Suppressor macrophage treated with lipopolysaccharide for 1 hour (primary cell): ENCODE measurements around the gene GRB10.

Experiments
- DNase-seq, 3 donors: peaks; one replicate each; pipeline ENCODE4 v3.0.0-alpha.2; 2020 to 2022

Gene GRB10

DNA sequence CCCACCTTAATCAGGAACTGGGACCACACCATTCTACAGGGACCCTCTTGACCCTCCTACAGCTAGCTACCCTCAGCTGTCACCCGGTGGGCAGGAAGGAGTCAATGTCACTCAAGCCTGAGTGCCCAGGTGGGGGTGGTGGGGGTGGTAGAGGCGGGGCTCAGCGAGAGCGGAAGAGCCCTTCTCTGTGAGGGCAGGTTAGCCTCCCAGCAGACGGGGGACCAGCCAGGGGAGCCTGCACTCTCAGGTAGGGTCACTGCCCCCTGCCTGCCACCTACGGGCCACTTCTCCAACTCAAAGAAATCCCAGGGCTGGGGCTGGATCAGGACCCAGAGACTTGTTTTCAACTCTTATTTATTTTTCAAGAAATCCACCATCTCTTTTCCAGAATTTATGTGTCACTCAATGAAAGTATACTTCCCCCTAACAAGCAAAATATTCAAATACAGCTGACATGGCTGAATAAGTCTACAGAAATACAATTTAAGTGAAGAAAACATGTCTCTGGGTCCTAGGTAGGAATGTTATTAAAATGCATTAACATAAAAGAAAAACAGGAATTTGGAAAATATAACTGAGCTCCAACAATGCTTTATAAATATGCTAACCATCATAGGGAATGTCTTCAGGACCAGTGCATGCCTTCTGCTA is 154.1 kb downstream of the GRB10 start:
- DNase-seq, result no peak

DNA sequence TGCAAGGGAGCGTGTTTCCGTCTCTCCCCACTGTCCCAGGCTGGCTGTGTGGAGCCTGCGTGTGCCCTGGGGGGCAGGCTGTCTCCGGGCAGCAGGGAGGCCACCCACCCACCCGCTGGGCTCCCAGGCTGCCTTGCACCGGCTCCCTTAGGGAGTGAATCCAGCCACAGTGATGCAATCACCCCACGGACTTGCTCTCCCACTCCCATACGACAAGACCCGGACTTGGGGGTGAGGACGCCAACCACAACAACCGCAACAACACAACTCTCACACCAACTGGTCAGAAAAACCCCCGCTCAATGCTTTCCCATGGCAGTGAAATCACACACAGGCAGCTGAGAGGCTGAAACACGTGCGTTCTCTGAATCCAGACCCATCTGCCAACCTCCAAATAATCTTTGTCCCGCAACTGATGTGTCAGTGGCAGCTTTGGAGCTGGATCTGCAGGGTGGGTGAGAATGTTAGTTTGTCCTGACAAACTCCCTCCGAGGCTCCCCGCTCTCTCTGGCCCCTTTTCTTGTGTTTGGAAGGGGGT is 154.8 kb downstream of the GRB10 start:
- no peak for DNase-seq

DNA sequence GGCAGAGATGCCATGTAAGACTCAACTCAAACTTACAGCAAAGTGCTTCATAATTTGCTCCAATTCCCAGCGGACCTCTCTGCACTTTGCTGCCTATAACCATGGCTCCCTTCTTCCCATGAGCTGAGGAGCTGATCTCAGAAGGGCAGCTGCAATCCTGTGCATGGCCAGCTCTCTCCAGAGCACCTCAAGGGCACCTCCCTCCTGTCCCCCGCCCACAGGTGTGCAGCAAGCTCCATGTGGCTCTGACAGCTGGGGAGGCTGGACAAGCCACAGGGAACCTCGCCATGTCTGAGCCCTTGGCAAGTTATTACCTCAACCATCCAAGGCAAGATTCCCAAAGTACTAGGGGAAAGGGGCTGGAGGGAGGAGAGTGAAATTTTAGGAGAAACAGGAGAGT is 156.4 kb downstream of the GRB10 start:
- DNase-seq, result no peak

DNA sequence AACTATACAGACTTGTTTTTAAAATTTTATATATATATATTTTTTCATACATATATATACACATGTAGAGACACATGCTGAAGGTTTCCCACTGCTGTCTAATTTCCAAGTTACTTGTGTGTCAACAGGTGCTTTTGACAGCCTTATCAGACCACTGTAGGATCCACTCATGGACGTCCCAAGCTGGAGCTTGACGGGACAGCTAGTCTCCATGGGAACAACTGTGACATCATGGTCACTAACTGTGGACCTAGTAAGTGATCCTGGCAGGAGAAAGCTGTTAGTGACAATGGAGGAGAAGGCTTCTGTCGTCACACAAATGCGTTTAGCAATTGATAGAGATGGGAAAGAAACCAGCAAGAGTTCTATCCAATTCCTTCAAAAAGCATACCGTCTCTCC is 157.3 kb downstream of the GRB10 start:
- no peak for DNase-seq

DNA sequence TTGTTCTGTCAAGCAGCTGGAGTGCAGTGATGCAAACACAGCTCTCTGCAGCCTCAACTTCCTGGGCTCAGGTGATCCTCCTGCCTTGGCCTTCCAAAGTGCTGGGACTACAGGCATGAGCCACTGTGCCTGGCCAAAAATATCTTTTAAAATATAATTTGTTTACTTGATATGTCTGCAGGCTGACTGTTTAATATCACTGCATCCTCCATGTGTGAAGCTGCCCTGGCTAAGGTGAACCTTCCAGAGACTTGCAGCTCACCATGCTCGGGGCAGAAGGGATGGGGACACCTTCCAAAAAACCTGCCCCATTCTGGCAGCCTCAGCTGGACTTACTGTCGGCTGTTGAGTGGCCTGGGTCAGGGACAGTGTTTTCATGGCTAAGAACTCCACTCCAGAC is 159.9 kb downstream of the GRB10 start:
- DNase-seq, result no peak

DNA sequence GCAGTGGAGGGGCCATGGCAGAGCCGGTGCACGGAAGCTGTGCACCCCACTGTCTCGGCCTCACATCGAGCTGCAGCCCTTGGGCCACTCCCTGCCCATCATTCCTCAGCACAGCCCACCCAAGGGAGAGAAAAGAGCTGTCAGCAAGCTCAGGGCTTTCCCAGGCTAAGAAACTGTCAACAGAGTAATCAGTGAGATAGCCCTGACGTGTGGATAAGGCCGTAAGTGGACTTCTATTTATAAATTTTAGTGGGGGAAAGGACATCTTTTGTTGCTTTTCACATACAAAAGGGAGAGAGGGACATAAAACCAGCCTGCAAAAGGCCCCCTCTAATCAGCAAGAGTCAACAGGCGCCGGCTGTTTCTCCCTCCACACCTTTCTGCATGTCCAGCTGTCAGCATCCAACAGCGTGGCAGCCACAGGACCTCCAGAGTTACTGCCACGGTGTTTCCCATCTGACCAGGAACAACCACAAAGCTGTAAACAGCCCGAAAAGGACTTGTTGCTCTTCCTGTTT is 160.7 kb downstream of the GRB10 start:
- DNase-seq, result no peak

DNA sequence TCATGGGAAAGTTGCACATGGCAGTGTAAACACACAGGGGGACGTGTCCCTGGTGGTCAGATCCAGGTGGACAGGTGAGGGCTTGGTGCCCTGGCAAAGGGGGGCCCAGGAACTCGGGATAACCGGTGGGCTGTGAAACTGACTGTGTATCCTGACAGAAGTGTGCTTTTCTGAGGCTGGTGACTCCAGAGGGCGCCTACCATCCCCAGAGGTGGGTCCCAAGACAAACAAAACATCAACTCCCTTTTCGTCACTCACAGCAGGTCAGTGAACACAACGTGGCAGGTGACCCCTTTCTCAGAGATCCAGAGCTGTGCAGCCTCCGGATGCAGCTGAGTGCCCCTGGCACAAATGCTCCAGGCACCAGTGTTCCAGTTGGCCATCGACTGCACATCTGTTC is 161.5 kb downstream of the GRB10 start:
- DNase-seq, result no peak

DNA sequence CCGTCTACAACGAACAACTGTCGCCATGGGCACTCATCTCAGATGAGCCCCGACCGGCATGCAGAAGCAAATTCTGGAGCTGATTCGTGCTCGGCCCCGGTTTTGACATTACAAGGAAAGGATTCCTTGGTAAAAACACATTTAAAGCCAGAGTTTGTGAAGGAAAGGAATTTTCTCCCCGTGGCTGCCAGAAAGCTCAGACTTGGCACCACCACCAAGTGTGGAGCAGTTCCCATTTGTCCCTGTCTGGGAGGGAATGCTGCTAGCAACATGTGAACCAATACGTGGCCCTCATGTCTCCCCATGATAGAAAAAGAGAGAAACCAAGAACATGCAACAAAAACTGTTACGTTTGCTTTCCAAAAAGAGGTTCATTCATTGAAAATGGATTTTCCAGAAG is 162.3 kb downstream of the GRB10 start:
- DNase-seq, result no peak

DNA sequence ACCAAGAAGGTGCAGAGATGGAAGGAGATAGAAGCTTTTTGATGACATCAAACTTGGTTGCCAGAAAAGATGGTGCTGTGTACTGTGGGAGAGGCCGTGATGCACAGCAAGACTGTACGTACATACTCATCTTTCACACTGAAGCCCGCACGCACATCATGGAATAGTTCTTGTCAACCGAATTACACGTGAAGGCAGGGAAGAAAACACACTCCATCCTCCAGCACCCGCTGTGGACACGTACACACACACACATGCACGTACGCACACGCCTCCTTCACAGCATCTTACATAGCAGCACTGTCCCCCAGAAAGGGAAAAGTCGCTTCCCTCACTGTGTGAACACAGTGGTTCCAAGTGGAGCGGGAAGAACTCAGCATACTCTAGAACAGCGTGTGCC is 163.0 kb downstream of the GRB10 start:
- no peak for DNase-seq

DNA sequence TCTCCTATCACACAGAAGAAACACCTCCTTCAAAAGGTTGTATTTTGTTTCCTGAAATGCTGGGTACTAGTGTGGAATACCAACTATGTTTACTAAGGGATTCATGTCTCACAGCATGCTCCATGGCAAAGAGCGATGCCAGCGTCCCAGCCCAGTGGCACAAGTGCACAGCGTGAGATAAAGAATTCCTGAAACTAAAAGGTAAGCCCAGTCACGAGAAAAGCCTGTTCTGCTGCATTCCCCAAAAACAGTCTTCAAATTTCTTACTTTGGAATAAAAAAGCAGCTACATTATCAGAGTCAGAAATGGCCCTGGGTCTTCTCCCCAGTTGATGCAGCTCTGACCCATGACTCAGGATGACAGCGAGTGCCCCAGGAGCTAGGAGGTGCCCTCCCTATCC is 164.4 kb downstream of the GRB10 start:
- DNase-seq, result no peak

DNA sequence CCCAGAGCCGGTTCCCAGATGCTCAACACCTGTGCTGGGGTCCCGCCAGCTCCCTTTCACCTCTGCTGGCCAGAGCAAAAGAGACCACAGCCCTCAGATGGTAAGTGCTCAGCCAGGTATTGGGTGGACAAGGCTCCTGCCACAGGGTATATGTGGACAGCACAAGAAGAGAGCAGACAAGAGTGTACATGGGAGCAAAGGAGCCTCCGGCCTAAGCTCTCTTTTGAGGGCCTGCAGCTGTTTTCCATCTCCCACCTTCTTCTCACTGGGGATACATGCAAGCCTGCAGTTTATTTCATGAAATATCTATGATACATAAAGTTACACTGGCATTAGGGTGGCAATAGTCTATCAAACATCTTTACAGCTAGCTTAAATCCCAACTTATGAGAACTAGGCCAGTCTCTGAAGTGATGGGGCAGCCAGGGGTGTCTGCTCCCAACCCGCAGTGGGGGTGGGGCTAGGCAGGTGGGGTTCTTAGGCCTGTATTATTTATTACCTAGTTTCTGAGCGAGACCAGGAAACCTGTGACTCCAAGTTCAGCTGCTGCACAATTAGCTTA is 167.1 kb downstream of the GRB10 start:
- no peak for DNase-seq

DNA sequence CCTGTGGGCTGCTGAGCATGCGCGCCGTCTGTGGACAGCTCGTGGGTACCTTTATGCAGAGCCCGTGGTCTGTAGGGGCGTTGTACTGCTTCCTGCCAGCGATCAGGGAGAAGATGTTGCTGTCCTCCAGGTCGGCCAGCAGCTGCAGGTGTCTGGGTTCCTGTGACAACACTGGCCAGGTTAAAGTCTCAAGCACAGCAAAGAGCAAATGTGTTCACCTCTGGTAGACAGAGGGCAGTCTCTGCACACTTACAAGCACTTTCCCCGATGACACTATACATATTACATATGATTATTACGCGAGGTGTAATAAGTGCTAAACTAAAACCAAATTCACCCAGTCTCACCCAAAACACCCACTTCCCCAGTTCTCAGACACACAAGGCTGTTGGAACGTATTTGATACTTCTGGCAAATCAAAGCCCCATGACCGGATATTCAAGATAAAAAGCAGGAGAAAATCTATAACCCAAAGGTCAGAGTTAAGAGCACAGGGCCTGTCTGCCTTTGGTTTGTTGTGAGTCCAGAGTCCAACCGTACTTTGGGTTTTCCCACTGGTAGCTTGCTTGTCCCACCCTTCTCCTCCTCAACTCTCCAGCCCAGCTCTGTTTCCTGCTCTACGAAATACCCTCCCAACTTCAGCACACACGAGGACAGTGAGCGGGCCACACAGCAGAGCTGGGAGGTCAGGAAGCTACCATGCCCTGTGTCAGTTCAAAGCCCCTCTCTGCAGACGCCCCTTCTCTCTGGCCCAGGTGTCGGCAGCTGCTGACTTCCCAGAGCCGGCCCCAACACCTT is 167.8 kb downstream of the GRB10 start:
- DNase-seq, result no peak

DNA sequence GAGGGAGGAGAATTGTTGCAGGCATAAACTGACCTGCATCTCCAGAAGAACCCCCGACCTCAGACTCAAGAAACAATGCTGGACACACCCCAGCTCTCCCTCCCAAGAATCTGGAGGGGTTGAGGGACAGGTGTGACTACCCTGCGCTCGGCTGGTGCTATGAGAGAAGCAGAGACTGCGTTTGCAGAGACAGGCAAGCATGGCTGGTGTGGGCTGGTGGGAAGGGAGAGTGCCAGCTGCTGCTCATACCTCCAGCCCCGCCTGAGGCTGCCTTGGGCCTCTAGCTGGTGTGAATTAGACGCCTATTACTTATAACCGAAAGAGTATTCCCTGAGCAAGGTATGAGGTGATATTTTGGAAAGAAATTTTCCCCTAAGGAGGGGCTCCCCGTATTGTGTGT is 169.2 kb downstream of the GRB10 start:
- no peak for DNase-seq

DNA sequence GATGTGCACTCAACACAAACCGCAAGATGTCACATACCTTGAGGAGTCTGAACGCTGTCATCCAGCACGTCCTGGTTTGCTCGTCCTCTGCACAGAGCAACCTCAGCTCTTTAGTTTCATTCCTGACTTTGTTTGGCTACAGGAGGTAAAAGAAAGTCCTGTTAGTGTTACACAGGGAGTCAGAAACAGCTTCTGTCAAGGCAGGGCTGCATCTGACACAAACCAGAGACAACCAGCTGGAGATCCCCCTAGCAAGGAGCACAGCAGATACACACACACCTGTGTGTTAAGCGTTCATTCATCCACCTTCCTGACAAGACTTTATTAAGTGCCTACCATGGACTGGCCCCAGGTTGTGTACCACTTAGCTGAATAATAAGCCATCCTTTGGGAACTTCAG is 170.0 kb downstream of the GRB10 start:
- DNase-seq, result no peak

DNA sequence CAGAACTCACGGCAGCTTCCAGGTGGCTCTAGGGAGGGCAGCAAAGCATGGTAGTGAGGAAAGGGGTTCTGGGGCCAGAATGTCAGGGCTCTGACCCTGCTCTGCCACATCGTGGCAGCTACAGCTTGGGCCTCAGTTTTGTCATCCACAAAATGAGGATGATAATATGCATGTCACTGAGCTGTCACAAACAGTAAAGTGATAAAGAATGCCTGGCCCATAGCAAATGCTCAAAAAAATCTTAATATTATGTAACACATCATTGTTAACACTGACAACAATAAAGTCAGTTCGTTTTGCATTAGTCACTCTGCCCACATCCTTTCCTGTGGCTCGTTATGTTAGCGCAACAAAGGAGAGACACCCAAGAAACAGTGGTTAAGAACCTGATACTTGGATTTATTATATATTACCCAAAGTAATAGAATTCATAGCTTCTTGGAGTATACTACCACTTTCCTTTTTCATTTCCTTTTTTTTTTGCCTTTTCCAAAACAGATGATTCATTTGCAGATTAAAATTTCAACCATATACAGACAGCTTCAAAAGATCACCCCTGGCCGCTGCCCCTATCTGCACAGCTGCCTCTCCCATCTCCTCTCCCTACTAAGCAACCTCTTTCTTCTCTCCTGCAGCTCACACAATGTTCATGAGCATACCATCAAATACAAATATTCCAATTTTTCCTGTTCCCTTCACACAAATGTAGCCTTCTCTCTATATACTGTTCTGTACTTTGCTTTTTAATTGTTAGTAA is 172.0 kb downstream of the GRB10 start:
- DNase-seq, result peak; percentile 33 to 62 (median 61)

DNA sequence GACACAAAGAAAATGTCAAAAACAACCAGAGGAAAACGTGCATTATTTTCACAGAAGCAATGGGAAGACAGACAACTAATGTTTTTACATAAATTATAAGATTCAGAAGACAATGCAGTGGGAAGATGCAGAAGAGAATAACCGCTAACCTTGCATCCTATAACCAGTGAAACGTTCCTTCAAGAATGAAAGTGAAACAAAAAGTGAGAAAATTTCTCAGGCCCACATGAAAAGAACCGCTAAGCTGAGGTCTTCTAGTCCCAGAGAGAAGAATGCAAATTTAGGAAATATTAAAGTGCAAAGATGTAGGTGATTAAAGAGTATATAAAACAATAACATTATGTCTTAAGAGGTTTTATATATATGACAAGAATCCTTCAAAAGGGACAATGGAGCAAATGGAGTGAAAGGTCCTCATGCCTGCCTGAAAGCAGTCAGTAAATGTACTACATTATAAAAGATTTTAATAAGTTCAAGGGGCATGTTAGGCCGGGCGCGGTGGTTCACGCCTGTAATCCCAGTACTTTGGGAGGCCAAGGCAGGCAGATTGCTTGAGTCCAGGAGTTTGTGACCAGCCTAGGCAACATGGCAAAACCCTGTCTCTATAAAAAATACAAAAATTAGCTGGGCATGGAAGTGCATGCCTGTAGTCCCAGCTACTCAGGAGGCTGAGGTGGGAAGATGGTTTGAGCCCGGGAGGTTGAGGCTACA is 174.3 kb downstream of the GRB10 start:
- no peak for DNase-seq

DNA sequence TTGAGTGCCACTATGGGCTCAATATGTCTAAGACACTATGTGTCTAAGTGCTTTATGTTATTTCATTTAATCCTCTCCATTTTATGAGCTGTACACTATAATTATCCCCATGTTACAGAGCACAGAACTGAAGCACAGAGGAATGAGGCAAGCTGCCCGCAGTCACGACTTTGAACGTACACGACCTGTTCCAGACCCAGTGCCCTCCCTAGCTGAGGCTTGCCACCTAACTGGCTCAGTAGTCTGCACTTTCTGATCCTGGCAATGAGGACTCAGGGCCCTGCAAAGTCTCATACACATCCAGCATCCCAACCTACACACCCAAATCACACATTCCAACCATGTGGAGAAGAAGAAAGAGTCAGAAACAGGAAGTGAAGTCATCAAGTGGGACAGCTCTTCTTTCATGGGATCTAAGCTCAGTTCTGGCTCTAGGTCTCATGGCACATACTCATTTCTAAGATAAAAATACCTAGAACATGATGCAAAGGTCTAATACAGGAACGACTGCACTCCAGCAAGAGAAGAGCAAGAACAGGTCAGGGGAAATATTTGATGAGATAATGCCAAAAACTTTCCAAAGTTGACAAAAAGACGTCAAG is 175.1 kb downstream of the GRB10 start:
- DNase-seq, result no peak

DNA sequence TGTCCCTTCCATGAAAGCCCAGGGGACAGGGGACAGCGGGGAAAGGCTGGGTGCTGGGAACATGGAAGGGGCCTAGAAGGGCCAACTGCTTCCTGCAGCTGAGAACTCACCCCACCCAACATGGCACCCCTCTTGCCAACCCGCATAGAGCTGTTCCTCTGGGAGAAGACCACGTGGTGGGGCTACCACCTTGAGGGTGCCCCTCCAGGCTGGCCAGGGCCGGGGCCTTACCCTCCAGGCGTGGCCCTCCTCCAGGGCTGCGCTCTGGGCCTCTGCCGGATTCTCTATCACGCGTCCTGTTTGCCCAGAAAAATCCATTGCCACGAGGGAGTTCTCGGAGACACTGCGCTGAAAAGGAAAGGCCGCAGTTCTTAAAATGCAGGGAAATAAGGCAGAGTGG is 177.6 kb downstream of the GRB10 start:
- no peak for DNase-seq

DNA sequence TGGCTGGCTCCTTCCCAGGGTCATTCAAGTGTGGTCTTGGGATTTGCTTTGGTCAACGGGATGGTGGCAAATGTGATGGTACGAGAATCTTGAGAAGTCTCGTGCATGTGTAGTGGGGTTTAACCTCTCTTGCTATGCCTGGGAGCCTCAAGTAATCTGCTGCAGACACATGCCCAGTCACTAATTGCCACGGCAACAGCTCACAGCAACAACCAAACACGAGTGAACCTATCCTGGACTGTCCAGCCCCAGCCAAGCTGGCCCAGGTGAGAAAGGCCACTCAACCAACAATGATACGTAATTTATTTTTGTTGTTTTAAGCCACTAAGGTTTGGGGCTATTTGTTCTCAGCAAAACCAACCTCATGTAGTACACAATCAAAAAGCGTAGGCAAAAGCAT is 179.4 kb downstream of the GRB10 start:
- DNase-seq, result no peak

DNA sequence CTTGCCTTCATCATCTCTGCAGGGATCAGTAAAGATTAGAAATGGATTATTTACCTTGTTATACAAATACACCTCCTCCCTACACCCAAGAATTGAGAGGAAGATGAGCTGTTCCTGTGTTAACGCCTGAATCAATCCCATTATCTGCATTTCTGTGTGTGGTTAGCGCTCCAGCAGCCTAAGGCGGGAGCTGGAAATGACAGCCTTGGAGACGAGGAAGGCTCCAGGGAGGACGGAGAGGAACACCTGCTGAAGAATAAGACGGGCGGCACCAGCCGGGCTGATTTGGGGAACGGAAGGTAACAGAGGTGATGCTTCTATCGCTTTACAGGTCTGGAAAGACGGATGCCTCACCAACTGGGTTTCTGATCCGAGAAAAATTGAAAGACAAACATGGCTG is 183.3 kb downstream of the GRB10 start:
- DNase-seq, result no peak

DNA sequence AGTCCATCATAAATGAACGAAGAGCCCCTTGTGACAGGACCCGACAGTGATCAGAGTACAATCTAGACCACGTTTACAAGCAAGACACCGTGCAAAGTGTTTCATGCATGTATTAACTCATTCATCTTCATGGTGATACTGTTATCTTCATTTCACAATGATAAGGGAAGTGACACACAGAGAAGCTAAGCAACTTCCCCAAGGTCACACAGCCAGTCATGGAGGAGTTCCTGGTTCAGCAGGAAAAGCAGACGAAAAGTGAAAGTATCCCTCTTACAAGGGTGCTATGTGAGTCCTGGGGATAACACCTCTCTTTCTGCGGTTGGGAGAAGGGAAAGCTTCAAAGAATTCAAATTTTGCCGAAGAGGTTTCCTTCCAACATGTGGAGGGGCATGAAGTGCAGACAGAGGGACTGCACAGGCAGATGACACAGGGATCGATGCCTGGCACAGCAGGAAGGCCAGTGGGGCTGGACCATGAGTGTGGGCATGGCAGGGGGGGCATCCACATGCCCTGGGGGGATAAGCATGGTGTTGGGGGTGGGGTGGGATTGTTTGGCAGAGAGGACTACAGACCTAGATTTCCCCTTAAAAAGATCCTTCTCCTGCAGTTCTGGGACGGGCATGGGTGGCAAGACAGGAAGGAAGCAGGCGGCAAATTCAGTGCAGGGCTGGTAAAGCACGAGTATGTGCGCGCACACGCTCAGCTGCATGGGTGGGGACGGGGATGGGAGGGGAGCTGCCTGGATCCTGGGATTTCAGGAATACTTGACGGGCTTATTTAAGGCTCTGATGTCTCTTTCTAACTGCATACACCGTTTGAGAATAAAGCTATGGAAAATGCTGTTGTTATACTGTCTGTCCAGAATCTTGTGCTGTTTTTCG is 184.0 kb downstream of the GRB10 start:
- peak; percentile 10 to 37 (median 35) for DNase-seq
